CD4-positive, alpha-beta memory T cell (primary cell): ENCODE measurements around the gene TGFBI. TPM values are rescaled to one million over a fixed set of nuclear protein-coding genes. Genes with fewer than 3 reads are reported as not detected.

Source experiments
- CTCF ChIA-PET: fragments of 350-600 bp; sonication (Branson Sonifier 250); formaldehyde crosslinking; loops from one replicate; lab custom pipeline; 2021; ENCODE audit warnings: inconsistent platforms; ENCODE audit not compliant: partially characterized antibody; lab: Charles Lee
- POLR2A ChIA-PET: fragments of 350-600 bp; sonication (Branson Sonifier 250); formaldehyde crosslinking; loops from one replicate; lab custom pipeline; 2021; ENCODE audit not compliant: partially characterized antibody; lab: Charles Lee
- DNase-seq, 5 donors: peaks; one replicate each; pipeline versions ENCODE4 v3.0.0 to v3.0.0-alpha.2; 2020 to 2022; ENCODE audit warnings: mixed read lengths in 1 of 5
- H3K27ac ChIP-seq: one replicate; pipeline ENCODE4 v1.7.0; 2013; ENCODE audit warnings: low read depth, low read length
- H3K27me3 ChIP-seq: 2 replicates; pipeline ENCODE4 v1.7.0; 2013; ENCODE audit warnings: mild to moderate bottlenecking, low read length, moderate library complexity; ENCODE audit not compliant: insufficient read depth
- H3K36me3 ChIP-seq: 2 replicates; pipeline ENCODE4 v1.7.0; 2013; ENCODE audit warnings: mild to moderate bottlenecking, low read length, moderate library complexity; ENCODE audit not compliant: insufficient read depth
- H3K4me1 ChIP-seq: 2 replicates; pipeline ENCODE4 v1.7.0; 2013; ENCODE audit warnings: mild to moderate bottlenecking, low read length, moderate library complexity; ENCODE audit not compliant: insufficient read depth
- H3K4me3 ChIP-seq, 2 donors: one replicate each; pipeline ENCODE4 v1.7.0; 2013; ENCODE audit warnings: low read length in 2 of 2, mild to moderate bottlenecking in 1 of 2
- H3K9me3 ChIP-seq, 2 donors: one replicate each; pipeline ENCODE4 v1.7.0; 2013; ENCODE audit warnings: low read length in 2 of 2, control low read depth in 1 of 2; ENCODE audit not compliant: control insufficient read depth in 1 of 2
- H3K27ac Mint-ChIP-seq, 7 donors: one replicate each; pipeline ENCODE4 v1.8.0; 2020 to 2021; ENCODE audit warnings: mixed read lengths in 7 of 7, mild to moderate bottlenecking in 6 of 7, inconsistent platforms in 3 of 7, moderate library complexity in 3 of 7
- H3K27me3 Mint-ChIP-seq, 2 donors: one replicate each; pipeline ENCODE4 v1.8.0; 2020 to 2021; ENCODE audit warnings: mixed read lengths in 2 of 2
- H3K36me3 Mint-ChIP-seq, 2 donors: one replicate each; pipeline ENCODE4 v1.8.0; 2020 to 2021; ENCODE audit warnings: mixed read lengths in 2 of 2, inconsistent platforms in 1 of 2, mild to moderate bottlenecking in 1 of 2
- H3K4me1 Mint-ChIP-seq, 4 donors: one replicate each; pipeline ENCODE4 v1.8.0; 2020 to 2021; ENCODE audit warnings: mixed read lengths in 4 of 4, mild to moderate bottlenecking in 1 of 4
- H3K4me3 Mint-ChIP-seq, 8 donors: one replicate each; pipeline ENCODE4 v1.8.0; 2020 to 2021; ENCODE audit warnings: mixed read lengths in 8 of 8, mild to moderate bottlenecking in 7 of 8, moderate library complexity in 6 of 8, inconsistent platforms in 3 of 8
- H3K9me3 Mint-ChIP-seq, 8 donors: one replicate each; pipeline ENCODE4 v1.8.0; 2020 to 2021; ENCODE audit warnings: mixed read lengths in 8 of 8, mild to moderate bottlenecking in 5 of 8, inconsistent platforms in 3 of 8, moderate library complexity in 1 of 8
- intact Hi-C: fragments of 100-400 bp; cut with micrococcal nuclease; formaldehyde crosslinking; loops from one replicate; pipeline ENCODE4 v1.15.1; 2023
- polyA plus RNA-seq, 2 donors: library from polyadenylated mRNA; unstranded; fragments of 300-500 nt; fragmentation: Illumina TruSeq; gene quantifications; one replicate each; pipeline ENCODE4 v1.2.3, GENCODE V29; 2021
- total RNA-seq, 2 experiments: library from RNA; stranded (reverse); gene quantifications; one replicate each; pipeline ENCODE4 v1.2.3, GENCODE V29; 2021

The TGFBI gene
- total and polyA plus RNA-seq, 4 experiments from 2014 or later, result 3.7 to 13.2 (median 10.0) TPM

DNA sequence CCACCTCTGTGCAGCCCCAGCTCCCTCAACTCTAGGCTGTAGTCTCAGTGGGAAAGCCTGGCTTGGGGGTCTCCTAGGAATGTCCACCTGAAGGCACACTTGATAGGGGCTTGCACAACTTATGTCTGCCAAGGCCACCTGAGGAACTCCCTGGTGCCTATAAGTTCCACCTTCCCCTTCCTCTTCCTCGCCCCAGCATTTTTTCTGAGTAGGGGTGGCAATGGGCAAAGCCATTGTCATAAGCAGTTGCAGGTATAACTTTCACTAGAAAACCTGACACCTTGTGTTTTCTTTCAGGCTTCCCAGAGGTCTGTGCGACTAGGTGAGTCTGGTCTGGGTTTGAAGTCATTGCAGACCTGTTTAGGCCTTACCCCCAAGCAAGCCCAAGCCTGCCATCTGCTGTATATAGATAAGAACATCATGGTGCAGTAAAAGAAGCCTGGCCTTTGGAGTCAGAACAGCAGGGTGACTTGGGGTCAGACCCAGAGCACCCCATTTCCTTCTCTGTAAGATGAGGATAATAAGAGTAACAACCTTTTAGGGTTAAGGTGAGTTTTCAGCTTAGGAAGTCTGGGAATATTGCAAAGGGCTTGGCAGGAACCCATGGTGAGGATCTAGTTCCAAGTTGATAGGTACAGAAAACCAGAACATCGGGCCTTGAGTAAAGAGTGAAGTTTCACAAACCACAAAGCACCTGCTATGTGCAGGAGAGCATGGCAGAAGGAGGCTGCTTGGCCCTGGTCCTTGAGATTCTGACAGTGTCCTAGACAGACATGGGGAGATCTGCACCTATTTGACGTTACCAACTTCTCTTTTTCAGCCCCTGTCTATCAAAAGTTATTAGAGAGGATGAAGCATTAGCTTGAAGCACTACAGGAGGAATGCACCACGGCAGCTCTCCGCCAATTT is 33.8 kb downstream of the TGFBI start:
- Mint-ChIP-seq H3K27me3 (no peaks in the 10 kb centered on the region), H3K27ac (no peak overlapping the region), H3K4me1 (peaks cover 0 to 4% (median under 1%) of the 10 kb centered on the region in 4 donors), H3K9me3 (no peaks in the 10 kb centered on the region), H3K36me3 (no peaks in the 10 kb centered on the region), H3K4me3 (no peak overlapping the region)
- Histone ChIP-seq H3K27ac (no peak overlapping the region), H3K4me3 (no peak overlapping the region), H3K36me3 (no peaks in the 10 kb centered on the region), H3K4me1 (no peaks in the 10 kb centered on the region), H3K9me3 (no peaks in the 10 kb centered on the region), H3K27me3 (no peaks in the 10 kb centered on the region)
- POLR2A ChIA-PET, result no interaction called here
- peak in 4 of 5 donors; percentile 32 to 44 (median 38) for DNase-seq
- intact Hi-C loops, result loop anchor here (1.0 kb wide), 2 partner anchors 117 to 175 kb away; no protein-coding TSS in a partner anchor
- CTCF ChIA-PET, result interaction anchor here (0.7 to 3.5 kb wide), 16 partner anchors 10 to 174 kb away, joined by 3 to 15 read pairs (median 3); partner anchors contain the start of gene TGFBI

DNA sequence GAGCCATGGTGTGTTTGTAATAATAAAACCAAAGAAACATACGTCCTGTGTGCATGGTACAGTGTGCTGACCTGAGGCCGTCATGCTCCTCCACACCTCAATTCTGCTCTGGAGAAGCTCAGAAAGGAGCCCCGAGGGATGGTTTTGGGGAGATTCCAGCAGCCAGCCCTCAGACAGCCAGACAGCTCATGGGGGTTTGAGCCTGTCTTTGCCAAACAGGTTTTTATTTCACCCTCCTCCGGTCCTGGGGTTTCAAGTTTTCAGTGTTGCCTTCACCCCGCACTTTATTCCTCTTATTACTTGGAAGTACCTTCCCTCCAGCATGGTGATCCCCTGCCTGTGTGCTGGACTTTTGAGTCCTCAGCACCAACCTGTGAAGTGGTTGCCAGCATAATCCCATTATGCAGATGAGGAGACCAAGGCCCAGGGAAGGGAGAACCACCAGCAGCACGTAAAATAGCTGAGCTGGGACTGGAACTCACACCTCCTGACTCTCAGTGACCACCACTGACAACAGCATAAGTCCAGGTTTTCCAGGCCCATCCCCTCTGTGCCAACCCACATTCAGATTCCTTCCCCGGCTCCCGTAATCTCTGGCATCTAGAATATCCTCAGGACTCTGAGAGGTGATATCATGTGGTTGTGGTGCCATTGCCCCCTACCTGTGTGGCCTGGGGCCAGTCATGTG is 35.1 kb downstream of the TGFBI start:
- H3K4me1 ChIP-seq, result no peaks in the 10 kb centered on the region
- Mint-ChIP-seq H3K27me3 (no peaks in the 10 kb centered on the region), H3K4me1 (peaks cover 0 to 4% (median under 1%) of the 10 kb centered on the region in 4 donors), H3K27ac (no peak overlapping the region), H3K36me3 (no peaks in the 10 kb centered on the region), H3K9me3 (no peaks in the 10 kb centered on the region), H3K4me3 (no peak overlapping the region)
- H3K9me3 ChIP-seq, result no peaks in the 10 kb centered on the region
- H3K4me3 ChIP-seq, result no peak overlapping the region
- H3K27me3 ChIP-seq, result no peaks in the 10 kb centered on the region
- POLR2A ChIA-PET, result no interaction called here
- CTCF ChIA-PET, result interaction anchor here (0.7 to 3.5 kb wide), 10 partner anchors 11 to 175 kb away, joined by 3 to 15 read pairs (median 4); partner anchors contain the start of gene TGFBI
- intact Hi-C loops, result no loop called here
- H3K36me3 ChIP-seq, result no peaks in the 10 kb centered on the region
- no peak for DNase-seq
- H3K27ac ChIP-seq, result no peak overlapping the region

DNA sequence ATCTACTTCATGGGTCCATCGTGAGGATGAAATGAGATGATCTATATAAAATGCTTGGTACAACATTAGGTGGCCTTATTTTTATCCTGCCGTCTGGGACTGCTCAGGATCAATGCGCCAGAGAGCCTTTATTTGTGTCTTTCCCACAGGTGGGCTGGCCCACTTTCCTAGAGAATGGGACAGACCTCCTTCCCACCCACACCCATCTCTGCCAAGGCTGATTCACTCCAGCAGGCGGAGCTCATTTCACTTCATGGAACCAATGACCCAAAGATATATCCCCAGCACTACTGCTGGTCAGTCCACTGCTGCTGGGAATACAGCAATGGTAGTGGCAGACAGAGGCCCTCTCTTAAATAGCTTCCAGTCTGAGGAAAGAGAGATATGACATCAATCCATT is 35.7 kb downstream of the TGFBI start:
- Histone ChIP-seq H3K36me3 (no peaks in the 10 kb centered on the region), H3K4me3 (no peak overlapping the region), H3K27ac (no peak overlapping the region), H3K4me1 (no peaks in the 10 kb centered on the region), H3K9me3 (no peaks in the 10 kb centered on the region), H3K27me3 (no peaks in the 10 kb centered on the region)
- no peak for DNase-seq
- peaks cover 0 to 4% (median under 1%) of the 10 kb centered on the region in 4 donors for H3K4me1 Mint-ChIP-seq
- H3K4me3 Mint-ChIP-seq, result no peak overlapping the region
- ChIA-PET CTCF (interaction anchor here (1.2 to 2.3 kb wide), 3 partner anchors 17 to 87 kb away, joined by 3 to 10 read pairs (median 7); no protein-coding TSS in a partner anchor), POLR2A (interaction anchor here (0.6 kb wide), 1 partner anchor 10 kb away, joined by 3 read pairs; no protein-coding TSS in a partner anchor)
- no peak overlapping the region for H3K27ac Mint-ChIP-seq
- no peaks in the 10 kb centered on the region for H3K36me3 Mint-ChIP-seq
- H3K9me3 Mint-ChIP-seq, result peaks cover 0 to 4% (median 0%) of the 10 kb centered on the region in 8 donors
- intact Hi-C loops, result no loop called here
- no peaks in the 10 kb centered on the region for H3K27me3 Mint-ChIP-seq

DNA sequence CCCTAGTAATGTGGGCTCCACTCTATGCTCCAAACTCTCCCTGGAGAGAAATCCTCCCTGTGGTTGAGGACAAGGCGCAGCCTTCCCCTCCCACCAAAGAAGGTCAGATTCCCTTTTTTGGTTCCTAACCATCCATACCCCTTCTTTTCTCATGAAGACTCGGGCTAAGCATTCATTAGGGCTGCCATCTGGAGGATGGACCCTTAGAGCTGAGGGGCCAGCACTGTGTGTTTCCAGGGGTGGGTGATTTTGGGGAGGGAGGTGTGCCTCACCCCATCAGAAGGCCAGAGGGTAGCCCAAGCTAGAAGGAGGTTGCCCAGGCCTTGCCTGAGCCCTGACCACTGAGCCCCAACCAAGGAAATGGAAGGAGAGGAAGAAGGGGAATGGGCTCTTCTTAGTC is 36.8 kb downstream of the TGFBI start:
- POLR2A ChIA-PET, result no interaction called here
- Mint-ChIP-seq H3K27ac (peak overlapping the region in 1 of 7 donors; percentile 39), H3K4me1 (peaks cover 0 to 4% (median under 1%) of the 10 kb centered on the region in 4 donors), H3K9me3 (peaks cover 0 to 5% (median 0%) of the 10 kb centered on the region in 8 donors), H3K27me3 (peaks cover 2 to 4% of the 10 kb centered on the region in 2 donors), H3K4me3 (no peak overlapping the region), H3K36me3 (no peaks in the 10 kb centered on the region)
- no peaks in the 10 kb centered on the region for H3K9me3 ChIP-seq
- H3K4me1 ChIP-seq, result no peaks in the 10 kb centered on the region
- no peak overlapping the region for H3K4me3 ChIP-seq
- no peak for DNase-seq
- H3K27me3 ChIP-seq, result no peaks in the 10 kb centered on the region
- CTCF ChIA-PET, result interaction anchor here (2.2 kb wide), 1 partner anchor 16 kb away, joined by 7 read pairs; no protein-coding TSS in a partner anchor
- no peaks in the 10 kb centered on the region for H3K36me3 ChIP-seq
- no peak overlapping the region for H3K27ac ChIP-seq
- intact Hi-C loops, result no loop called here

DNA sequence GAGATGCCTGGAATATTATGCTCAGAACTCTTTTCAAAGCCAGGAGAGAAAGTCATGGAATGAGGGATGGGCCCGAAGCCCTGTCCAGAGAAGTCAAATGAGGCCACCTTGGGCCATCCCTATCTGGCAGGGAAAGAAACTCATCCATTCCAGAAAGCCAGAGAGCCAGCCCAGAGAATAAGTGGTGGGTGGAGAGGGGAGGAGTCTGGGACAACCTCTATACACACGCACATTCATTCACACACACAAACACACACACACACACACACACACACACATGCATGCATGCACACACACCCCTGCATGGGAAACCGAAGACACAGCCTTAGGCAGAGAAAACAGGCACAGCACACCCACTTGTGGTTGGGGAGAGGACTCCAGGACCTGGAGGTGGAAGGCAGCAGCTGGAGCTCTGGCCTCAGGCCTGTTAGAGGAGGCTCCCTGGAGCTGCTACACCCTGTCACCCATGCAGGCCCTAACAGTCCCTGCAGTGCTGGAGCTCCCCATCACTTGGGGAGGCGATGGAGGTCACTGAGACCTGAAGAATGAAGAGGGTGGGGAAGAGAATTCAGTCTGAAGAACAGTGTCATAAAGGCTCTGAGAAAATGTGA is 38.0 kb downstream of the TGFBI start:
- Histone ChIP-seq H3K27me3 (no peaks in the 10 kb centered on the region), H3K4me3 (no peak overlapping the region), H3K27ac (no peak overlapping the region), H3K9me3 (no peaks in the 10 kb centered on the region), H3K4me1 (no peaks in the 10 kb centered on the region), H3K36me3 (no peaks in the 10 kb centered on the region)
- H3K4me3 Mint-ChIP-seq, result no peak overlapping the region
- no peaks in the 10 kb centered on the region for H3K36me3 Mint-ChIP-seq
- CTCF ChIA-PET, result no interaction called here
- intact Hi-C loops, result no loop called here
- peak overlapping the region in 1 of 7 donors; percentile 3 for H3K27ac Mint-ChIP-seq
- no peak for DNase-seq
- peaks cover 3 to 4% of the 10 kb centered on the region in 2 donors for H3K27me3 Mint-ChIP-seq
- POLR2A ChIA-PET, result no interaction called here
- peaks cover 0 to 4% (median under 1%) of the 10 kb centered on the region in 4 donors for H3K4me1 Mint-ChIP-seq
- peaks cover 0 to 5% (median 0%) of the 10 kb centered on the region in 8 donors for H3K9me3 Mint-ChIP-seq

DNA sequence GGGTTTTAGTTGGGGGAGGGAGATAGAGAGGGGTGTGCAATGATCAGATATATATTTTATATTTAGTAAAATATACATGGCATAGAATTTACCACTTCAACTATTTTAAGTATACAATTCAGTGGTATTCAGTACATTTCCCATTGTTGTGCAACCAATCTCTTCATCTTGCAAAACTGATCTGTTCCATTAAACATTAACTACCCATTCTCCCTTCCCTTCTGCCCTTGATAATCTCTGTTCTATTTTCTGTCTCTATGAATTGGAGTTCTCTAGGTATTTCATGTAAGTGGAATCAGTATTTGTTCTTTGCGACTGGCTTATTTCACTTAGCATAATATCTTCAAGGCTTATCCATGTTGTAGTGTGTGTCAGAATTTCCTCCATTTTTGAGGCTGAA is 38.6 kb downstream of the TGFBI start:
- intact Hi-C loops, result no loop called here
- no peak overlapping the region for H3K27ac Mint-ChIP-seq
- H3K4me3 Mint-ChIP-seq, result no peak overlapping the region
- Histone ChIP-seq H3K4me3 (no peak overlapping the region), H3K27ac (no peak overlapping the region), H3K27me3 (no peaks in the 10 kb centered on the region), H3K4me1 (no peaks in the 10 kb centered on the region), H3K36me3 (no peaks in the 10 kb centered on the region), H3K9me3 (no peaks in the 10 kb centered on the region)
- ChIA-PET CTCF (no interaction called here), POLR2A (no interaction called here)
- H3K27me3 Mint-ChIP-seq, result peaks cover 4 to 5% of the 10 kb centered on the region in 2 donors
- peaks cover 0 to 5% (median 0%) of the 10 kb centered on the region in 8 donors for H3K9me3 Mint-ChIP-seq
- H3K36me3 Mint-ChIP-seq, result no peaks in the 10 kb centered on the region
- H3K4me1 Mint-ChIP-seq, result peaks cover 0 to 2% (median under 1%) of the 10 kb centered on the region in 4 donors
- no peak for DNase-seq
